Fibroblast of peridontal ligament (primary cell): Measurements from ENCODE around the gene PGF.
"Not testable (repeated sequence)": the region's sequence is repeated elsewhere in the genome, so short reads cannot be mapped to it uniquely, and the experiment has no call there.

Source experiments
- DNase-seq: peaks from one replicate; pipeline ENCODE4 v3.0.0-alpha.2; 2010; ENCODE audit errors: extremely low read depth

PGF gene

DNA sequence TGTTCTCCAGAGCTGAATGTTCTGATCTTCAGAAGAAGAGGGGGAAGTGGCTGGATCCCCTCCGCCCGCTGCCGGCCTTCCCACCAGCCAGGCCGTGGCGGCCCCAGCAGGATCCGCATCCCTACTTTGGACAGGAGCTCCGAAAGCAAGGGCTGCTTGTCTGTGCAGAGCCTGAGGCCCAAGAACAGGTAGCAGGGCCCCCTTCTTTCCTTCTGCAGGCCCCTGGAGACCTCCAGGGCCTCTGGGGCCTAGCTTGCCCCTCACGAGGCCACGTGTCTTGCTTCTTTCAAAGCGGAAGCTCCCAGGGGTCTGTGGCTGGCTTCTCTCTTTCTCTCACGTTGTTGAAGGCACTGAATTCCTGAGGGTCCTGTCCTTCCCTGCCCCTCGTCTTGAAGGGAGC lies 13.2 kb downstream of the PGF start:
- DNase-seq: no peak

DNA sequence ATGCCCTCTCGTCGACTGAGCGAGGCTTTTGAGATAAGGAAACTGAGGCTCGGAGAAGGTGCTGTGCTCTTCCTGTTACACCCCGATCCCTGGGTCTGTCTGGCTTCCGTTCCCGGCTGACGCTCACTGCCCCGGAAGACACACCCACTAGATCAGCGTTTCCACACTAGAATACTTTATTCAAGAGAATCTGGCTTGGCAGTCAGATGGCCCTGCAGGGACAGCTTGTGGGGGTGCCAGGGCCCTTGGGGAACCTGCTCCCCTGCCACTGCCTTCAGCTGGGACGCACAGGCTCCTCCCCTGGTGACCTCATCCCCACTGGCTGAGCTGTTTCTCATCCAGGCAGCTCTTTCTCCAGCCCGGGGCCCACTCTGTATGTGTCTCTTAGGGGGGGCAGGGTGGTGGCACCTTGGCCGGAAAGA lies 13.7 kb downstream of the PGF start:
- DNase-seq: no peak

DNA sequence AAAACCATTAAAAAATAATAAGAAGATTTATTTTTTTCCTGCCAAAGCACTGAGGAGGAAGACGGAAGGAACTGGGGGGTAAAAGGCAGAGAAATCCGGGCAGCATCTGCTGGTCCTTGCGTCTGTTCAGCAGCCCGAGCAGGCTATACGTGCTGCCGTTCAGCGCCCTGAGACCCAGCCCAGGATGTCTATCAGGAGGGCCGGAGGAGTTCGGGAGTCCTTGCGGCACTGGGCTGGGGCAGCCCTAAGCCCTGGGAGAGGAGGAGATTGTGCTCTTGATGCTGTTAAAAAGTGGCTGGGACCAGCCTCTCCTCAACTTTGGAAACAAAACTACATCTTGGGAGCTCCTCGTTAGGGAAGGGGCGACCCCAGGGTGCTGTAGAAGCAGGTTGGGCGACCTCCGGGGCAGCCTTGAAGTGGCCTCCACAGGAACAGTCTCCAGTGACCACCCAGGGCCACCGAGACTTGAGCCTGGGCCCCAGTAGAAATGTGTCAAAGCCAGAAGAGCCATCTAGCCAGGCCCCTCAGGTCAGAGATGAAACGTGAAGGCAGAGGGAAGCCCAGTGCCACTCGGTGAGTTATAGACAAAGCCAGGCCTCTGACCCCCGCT lies 14.3 kb downstream of the PGF start:
- no peak for DNase-seq

DNA sequence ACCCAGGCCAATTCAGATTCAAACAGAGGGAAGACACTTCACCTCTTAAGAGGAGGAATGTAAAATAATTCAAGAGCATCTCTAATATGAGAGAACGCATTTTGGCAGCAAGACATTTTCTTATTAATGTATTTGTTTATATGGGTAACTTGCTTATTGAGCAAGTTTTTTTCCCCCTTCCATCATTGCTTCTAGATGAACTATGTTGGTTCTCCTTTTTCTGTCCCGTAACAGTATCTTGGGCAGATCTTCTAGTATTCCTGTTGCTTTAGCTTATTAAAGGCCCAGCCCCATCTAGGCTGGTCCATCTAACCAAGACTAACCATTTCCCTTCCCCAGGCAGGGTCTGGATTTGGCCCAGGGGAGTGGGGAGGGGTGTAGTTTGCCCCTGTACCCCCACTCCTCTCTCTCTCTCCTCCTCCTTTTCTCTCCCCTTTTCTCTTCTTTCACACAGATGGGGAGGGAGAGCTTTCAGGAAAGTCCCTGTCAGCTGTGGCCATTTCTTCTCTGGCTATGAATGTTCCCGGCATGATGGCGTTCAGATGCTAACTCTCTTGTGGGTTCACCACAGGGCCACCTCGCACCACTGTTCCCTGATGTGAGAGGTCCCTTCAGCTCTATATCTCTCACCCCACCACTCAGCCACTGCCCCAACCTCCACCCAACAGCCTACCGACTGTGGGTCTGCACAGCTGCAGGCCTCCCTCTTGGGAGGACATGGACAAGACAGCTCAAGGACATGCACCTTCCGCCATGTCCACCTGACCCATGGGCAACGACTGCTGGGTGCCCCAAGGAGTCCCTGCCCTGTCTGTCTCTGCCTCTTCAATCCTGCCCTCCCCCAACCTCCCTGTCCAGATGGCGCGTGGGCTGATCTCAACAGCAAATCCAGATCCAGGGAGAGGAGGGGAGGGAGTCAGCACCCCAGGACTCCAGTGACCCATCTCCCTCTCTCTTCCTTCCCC lies 16.6 kb downstream of the PGF start:
- no peak for DNase-seq

DNA sequence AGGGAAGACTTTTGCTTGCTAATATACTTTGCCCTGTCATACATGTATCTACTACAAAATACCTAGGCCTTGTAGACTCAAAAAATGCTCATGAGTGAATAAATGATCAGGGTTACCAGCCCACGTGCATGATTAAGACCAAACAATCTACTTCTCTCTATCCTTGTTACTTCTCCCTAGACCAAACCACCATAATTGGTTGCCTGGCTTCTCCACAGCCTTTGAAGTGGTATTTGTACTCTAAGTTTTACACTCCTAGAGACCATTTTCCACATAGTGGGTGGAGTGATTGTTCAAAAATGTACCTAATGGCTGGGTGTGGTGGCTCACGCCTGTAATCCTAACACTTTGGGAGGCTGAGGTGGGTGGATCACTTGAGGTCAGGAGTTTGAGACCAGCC lies 18.2 kb downstream of the PGF start:
- DNase-seq: no peak

DNA sequence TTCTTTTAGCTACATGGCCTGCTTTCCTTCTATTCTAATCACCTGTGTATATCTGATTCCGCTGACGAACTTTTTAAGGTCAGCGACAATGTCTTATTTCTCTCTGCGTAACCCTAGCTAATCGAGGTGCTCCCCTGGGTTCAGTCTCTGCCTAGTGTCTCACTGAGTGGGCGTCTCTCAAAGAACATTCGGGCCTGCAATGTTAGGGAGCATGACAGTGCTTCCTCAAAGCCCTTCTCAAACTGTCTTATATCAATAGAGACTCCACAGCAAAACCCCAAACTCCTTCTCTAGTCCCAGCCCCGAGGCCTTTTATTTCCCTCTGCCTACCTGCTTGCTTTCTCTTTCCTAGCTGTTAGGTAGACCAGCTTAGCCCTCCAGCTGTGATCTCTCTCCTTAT lies 18.7 kb downstream of the PGF start:
- no peak for DNase-seq

DNA sequence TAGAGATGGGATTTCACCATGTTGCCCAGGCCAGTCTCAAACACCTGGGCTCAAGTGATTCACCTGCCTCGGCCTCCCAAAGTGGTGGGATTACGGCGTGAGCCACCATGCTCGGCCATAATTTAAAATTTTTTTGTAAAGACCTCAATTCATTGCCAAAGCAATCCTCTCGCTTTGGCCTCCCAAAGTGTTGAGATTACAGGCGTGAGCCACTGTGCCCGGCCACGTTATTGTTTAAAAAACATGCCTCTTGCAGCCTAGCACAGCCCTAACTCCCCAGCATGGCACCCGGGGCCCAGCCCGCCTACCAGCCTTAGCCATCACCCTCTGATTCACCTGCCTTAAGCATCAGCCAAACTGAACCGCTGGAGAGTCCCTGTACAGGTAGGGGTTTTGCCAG lies 19.2 kb downstream of the PGF start:
- no peak for DNase-seq

DNA sequence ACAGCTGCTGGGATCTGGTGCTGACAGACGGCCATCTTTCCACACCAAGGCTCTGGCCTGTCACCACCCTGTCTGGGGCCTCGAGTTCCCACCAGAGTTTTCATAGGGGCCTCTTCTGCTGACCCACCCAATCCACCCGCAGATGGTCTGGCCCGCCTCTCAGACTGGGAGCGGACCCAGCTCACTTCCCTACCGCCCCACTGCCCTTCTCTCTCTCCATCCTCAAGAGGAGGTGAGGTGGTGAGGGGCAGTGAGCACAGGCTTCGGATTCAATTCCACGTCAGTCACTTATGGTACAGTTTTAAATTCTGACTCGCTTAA lies 20.1 kb downstream of the PGF start:
- DNase-seq: no peak

DNA sequence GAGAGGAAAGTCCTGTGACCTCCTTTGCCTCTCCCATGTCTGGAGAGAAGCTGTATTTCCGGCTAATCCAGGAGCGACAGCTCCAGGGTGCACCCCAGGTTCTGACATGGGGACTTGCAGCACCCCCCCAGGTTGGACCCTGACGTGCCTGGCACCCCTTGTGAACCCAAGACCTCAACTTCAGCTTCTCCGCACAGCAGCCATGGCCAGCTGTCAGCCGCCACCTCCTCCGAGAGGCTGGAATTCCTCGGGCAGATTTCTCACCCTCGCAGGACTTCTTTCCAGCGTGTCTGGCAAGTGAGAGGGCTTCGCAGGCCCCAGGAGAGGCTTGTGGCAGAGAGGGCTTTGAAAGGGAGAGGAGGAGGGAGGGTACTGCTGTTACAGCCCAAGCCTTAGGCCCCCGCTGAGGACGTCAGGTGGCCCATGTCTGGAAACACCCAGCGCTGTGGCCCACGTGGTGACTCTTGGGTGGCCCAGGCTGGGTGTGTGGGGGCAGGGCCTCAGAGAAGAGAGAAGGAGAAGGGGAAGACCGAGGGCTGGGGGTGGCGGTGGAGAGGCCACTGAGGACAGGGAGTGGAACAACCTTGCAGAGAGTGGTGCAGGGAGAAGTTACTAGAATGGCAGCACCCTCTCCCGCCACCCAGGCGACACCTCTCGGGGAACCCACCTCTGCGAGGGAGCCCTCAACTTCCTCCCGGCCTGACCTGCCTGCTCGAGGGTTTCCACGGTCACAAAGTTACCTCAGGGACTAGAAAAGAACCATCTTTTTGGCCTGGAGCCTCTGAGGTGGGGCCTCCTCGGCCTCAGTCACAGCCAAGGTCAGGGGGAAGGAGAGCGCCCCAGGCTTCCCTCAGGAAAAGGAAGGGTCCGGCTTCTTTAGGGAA lies 20.7 kb downstream of the PGF start:
- no peak for DNase-seq

DNA sequence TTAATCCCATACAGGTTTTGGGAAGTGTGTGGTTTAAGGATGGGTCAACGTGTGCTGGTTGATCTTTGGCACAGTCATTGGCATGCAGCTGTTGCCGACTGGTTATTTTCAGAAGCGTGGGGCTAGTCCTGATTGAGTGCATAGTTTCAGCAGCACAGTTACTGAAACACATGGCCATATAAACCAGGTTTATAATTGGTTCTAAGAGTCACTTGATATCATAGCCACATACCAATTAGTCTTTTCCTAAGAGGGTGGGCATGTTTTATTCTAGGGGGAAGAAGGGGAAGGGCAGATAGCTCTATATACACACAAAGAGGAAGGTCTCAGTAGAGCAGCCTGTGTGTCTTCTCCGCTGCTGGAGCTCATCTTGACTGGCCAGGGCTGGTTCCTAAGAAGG lies 21.4 kb downstream of the PGF start:
- peak; percentile 38 for DNase-seq

DNA sequence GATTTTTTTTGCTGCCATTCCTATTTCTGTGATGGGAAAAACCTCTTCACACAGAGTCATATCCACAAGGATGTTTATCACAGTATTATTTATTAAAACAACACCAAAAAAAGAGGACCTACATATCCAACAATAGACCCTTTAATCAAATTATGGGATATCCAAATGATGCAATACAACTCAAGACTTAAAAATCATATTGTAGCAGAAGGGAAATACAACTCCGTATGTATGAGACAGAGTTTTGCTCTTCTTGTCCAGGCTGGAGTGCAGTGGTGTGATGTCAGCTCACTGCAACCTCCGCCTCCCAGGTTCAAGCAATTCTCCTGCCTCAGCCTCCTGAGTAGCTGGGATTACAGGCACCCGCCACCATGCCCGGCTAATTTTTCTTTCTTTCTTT lies 22.5 kb downstream of the PGF start:
- not testable (repeated sequence) for DNase-seq

DNA sequence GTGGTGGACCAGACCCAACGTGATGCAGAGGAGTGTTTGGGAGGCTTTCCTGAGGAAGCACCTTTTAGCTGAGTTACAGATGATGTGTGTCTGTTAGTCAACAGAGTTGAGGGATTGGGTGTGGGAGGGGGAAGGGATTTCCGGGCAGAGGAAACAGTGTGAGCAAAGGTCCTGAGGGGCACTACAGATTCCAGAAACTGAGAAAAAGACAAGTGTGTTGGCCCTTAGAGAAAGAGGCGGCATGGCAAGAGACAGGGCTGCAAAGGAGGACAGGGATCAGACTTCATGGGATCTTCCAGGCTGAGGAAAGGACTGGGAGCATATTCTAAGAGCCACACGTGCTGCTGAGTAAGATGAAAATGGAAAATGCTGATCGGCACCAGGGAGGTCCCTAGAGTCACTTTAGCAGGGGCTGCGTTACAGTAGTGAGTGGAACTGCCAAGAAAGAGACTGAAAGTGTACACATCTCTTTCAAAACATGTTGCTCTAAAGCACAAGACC lies 22.9 kb downstream of the PGF start:
- DNase-seq: peak; percentile 45

DNA sequence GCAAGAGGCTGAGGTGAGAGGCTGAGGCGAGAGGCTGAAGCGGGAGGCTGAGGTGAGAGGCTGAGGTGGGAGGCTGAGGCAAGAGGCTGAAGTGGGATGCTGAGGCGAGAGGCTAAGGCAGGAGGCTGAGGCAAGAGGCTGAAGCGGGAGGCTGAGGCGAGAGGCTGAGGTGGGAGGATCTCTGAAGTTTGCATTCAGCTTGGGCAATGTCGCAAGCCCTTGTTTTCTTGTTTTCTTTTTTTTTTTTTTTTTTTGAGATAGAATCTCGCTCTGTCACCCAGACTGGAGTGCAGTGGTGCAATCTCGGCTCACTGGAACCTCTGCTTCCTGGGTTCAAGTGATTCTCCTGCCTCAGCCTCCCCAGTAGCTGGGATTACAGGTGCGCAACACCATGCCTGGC lies 23.7 kb downstream of the PGF start:
- not testable (repeated sequence) for DNase-seq

DNA sequence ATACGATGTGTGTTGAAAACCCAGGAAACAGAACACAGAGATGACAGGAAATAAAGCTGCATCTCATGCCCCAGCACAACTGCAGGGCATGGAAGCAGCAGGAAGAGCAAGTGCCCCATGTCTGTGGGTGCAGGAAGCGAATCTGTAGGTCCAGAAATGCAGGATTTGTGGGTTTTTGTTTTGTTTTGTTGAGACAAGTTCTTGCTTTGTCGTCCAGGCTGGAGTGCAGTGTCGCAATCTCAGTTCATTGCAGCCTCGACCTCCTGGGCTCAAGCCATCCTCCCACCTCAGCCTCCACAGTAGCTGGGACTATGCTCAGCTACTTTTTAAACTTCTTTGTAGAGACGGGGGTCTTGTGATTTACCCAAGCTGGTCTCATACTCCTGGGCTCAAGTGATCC lies 26.2 kb downstream of the PGF start:
- DNase-seq: no peak

DNA sequence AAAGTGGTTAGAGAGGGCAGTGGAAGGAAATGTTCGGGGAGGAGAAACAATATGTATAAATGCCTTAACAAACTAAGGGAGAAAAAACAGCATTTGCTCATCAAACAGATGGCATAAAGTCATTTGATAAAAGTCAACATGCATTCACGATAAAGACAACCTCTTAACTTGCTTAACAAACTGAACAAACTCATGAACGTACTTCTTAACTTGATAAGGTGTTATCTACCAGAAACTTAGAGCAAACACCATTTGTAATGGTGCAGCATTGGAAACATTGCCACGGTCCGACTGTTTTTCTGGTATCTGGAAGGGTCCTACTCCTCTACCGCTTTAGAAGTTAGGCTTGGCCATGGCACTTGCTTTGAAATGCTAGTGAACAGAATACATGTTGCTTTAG lies 28.2 kb downstream of the PGF start:
- no peak for DNase-seq

DNA sequence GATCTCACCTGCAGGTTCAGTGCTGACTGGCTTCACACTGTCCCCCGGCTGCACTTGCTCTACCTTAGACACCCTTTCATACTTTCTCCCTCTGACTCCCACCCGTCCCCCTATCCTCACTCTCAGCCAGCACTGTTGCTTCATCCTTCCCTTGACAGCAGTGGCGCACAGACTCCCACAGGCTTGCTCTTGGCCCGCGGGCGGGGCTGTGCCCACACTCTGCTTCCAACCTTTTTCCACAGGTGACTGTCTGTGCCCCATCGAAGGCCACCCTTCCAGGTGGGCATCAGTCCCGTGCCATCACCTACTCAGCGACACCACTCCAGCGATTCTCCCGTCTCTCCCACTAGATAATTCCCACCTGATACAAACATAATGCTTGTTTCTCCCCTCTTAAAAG lies 31.3 kb downstream of the PGF start:
- no peak for DNase-seq

DNA sequence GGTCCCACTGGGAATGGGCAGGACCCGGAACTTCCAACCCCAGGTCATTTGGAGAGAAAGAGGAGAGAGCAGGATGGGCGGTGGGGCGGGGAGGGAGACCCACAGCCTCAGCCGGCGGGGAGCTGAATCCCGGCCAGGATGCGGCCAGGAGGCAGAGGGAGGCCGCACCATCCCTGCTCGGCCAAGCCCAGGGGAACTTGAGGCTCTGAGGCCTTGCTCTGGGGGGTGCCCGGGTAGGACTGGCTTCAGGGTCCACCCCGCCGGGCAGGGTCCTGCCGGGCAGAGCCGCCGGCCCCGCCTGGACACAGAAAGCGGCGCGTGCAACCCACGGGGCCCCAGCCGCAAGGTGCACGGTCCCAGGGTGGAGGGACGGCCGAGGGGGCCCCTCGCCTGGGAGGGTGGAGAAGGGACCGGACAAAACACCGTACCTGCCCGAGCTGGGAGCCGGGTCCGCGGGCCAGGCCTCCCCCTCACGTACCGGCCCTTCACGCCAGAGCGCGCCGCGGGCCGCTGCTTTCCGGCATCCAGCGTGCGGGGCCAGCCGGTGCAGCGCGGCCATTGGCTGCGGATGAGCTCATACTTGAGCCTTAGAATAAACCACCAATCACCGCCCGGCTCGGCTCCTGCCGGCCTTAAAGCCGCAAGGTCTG lies 32.5 kb downstream of the PGF start, which contains the start of gene RPS6KL1:
RPS6KL1 (minus strand) TSS at position 509 of the 650 bp plus-strand sequence. CDS start 1,719 bp downstream, outside the sequence.
- DNase-seq: peak; percentile 57

DNA sequence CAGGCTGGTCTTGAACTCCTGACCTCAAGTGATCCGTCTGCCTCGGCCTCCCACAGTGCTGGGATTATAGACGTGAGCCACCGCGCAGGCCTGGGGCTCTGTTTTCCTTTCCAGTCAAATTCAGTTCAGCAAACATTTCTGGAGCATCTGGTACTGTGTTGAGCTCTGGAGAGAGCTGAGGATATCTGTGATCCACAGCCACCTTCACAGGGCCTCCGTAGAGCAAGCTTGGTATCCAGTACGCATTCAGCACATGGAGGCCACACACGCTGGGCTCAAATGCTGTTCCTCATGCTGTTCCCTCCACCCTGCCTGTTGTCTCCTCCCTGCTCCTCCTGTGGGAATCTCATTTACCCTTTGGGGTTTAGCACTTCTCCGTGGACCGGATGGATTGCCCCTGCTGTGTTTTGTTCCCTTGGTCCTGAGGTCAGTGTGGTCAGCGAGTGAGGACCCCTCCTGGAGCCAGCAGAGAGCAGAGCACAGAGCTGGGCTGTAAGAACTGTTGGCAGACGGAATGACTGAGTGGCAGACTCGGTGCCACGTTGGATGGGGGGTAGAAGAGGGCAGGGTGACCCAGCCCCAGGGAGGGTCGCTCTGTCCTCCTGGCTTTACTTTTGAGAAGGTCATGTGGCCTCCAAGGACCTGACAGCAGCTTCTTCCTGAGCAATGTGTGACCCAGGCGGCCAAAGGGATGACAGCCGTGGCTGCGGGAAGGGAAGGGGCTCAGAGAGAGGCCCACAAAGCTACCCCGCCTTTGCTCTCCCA lies 33.2 kb downstream of the PGF start:
- DNase-seq: no peak

DNA sequence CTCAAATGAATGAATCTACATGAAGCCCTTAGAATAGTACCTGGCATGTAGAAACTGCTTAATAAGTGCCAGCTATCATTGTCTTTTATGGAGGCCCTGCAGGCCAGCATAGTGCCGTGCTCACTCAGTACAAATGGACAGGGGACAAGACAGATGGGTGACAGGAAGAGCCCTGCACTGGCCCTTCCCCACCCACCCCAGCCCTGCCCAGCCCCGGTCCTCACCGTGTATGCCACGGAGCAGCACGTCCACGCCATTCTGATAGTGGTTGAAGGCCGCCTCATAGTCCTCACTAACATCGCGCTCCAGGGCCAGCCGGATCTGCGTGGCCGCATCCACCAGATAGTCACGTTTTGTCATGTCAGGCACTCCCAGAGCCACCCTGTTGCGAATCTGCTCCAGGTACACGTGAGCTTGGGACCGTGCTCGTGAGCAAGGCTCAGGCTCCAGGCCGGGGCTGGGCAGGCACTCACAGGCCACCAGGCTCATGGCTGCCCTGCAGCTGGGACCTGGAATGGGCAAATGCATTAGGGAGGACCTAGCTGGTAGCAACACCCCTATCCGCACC lies 34.3 kb downstream of the PGF start:
- DNase-seq: no peak

DNA sequence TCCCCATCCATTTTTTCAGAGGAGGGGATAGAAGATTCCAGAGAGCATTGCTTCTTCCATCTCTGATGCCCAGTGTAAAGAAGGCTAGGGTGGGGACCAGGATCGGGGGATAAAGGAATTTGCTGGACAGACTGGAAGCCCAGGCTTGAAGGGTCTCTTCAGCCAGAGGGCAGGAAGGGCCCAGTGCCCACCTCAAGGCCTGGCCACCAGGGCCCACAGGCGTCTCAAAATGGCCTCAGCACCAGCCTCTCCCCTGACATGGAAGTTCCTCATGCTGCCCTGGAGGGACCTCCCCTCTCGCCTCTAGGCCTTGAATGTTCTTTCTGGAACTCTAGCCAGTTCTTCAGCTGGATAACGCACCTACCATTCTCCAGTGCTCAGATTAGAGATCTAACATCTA lies 35.1 kb downstream of the PGF start:
- DNase-seq: no peak
